GM06990 (cell line): ENCODE measurements around the gene EXTL1.

ENCODE experiments used
- DNase-seq: peaks from one replicate; pipeline ENCODE4 v3.0.0-alpha.2; 2011; ENCODE audit not compliant: insufficient read length; ENCODE audit errors: extremely low read depth
- H3K27me3 ChIP-seq: replicated peaks from 2 replicates; pipeline ENCODE4 v1.6.0; 2011; ENCODE audit warnings: low read length; ENCODE audit not compliant: control insufficient read depth, insufficient read depth
- H3K36me3 ChIP-seq: 2 replicates; pipeline ENCODE4 v1.5.1; 2011; ENCODE audit warnings: low read length; ENCODE audit not compliant: control insufficient read depth, insufficient read depth
- H3K4me3 ChIP-seq: replicated peaks from 2 replicates; pipeline ENCODE4 v1.5.1; 2011; ENCODE audit warnings: low read depth, mild to moderate bottlenecking, control low read depth, low read length
- TF ChIP-seq, protein P1 (sequence below): IDR thresholded peaks from 2 replicates; pipeline ENCODE4 v1.5.1; 2011; ENCODE audit warnings: low read length, control low read depth, mild to moderate bottlenecking, inconsistent platforms; ENCODE audit not compliant: insufficient read depth, poor library complexity, severe bottlenecking

EXTL1 gene

DNA sequence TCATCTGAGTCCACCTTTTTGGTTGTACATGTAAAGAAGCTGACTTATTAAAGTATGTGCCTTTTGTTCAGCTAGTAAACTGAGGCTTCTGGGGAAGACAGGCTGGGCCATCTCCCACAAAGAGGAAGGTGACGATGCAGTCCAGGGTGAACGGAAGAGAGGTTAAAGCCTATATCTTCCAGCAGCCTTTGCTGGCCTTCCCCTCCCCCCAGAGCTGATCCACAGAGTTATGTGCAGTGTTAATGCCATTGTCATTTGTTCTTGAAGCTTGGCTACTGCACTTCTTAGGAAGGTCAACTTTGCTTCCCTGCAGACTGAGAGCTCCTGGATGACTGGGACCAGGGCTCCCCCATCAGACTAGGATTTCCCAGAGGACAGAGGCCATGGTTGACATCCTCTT lies 22.2 kb downstream of the EXTL1 start:
- no peaks in the 10 kb centered on the region for H3K36me3 ChIP-seq
- H3K4me3 ChIP-seq: no peak overlapping the region
- peaks cover 1% of the 10 kb centered on the region for H3K27me3 ChIP-seq
- no peak for DNase-seq
- TF ChIP-seq, protein P1, sequence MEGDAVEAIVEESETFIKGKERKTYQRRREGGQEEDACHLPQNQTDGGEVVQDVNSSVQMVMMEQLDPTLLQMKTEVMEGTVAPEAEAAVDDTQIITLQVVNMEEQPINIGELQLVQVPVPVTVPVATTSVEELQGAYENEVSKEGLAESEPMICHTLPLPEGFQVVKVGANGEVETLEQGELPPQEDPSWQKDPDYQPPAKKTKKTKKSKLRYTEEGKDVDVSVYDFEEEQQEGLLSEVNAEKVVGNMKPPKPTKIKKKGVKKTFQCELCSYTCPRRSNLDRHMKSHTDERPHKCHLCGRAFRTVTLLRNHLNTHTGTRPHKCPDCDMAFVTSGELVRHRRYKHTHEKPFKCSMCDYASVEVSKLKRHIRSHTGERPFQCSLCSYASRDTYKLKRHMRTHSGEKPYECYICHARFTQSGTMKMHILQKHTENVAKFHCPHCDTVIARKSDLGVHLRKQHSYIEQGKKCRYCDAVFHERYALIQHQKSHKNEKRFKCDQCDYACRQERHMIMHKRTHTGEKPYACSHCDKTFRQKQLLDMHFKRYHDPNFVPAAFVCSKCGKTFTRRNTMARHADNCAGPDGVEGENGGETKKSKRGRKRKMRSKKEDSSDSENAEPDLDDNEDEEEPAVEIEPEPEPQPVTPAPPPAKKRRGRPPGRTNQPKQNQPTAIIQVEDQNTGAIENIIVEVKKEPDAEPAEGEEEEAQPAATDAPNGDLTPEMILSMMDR: no peak

DNA sequence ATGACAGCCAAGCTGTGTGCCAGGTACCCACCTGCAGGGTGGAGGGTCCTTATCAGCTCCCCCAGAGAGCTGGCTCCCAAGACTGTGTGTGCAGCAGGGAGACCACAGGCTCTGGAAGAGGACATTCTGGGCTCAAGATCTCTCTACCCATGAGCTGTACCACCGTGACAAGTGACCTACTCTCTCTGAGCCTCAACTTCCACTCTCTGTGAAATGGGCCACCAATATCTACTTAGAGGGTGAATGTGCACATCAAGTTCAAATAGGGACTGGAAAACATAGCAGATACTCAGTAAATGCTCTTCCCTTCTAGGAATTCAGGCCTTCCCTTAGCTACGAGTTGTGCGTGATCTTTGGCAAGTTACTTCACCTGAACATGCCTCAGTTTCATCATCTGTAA lies 22.8 kb downstream of the EXTL1 start:
- DNase-seq: no peak
- Histone ChIP-seq H3K36me3 (no peaks in the 10 kb centered on the region), H3K4me3 (no peak overlapping the region), H3K27me3 (peaks cover 1% of the 10 kb centered on the region)
- TF ChIP-seq, protein P1: no peak

DNA sequence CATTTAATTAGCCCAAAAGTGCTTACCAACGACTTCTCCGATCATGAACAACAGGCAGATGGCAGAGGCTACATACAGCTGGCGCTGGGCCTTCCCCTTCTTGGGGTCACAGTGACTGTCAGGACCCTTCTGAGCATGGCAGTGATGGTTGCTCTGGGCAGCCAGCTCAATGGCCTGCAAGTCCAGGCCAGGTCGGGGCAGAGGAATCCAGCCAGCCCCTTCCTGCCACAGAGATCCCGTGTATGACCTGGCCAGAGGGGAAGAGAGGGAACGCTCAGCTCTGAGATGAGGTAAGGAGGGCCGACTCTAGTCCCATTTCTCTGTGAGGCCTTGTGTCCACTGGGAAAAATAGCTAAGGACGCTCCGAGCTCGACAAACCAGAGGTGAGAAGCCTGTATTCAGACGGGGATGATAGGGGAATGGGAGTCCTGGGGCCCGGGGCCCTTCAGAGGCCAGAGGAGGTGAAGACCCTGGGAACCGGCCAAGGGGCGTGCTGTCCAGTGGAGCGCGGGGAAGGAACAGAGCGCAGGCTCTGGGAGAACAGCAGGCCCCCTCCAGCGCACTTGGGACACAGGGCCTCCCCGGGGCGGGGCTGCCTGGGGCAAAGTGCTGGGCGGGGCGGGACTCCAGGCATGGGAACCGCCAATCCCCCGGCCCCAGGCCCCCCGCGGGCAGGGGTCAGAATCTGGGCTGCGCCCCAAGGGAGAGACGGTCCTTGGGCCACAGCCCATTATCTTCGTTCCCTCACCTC lies 23.6 kb downstream of the EXTL1 start:
- Histone ChIP-seq H3K4me3 (no peak overlapping the region), H3K27me3 (peaks cover 1% of the 10 kb centered on the region), H3K36me3 (no peaks in the 10 kb centered on the region)
- TF ChIP-seq, protein P1: no peak
- no peak for DNase-seq

DNA sequence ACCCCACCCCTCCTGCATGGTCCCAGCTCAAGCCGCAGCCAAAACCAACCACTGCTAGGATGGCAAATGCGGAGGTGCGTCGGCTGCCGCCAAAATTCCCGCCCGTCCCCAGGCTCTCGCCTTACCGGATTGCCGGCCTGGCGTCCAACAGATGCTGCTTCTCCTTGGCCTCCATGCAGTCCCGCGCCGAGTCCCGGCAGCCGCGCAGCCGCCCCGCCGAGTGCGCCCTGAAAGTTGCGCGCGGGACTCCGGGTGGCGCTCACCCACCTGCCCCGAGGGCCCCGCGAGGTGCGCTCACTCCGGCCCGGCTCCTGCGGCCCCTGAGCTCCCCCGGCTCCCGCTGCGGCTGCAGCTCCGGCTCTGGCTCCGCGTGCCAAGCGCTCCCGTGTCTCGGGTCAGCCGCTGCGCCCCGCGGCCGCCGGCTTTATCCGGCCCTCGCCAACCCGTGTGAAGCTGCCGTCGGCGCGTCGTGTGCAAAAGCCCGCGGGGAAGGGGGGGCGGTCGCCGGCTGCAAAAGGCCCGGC lies 24.2 kb downstream of the EXTL1 start, which contains the start of gene SLC30A2:
SLC30A2 (minus strand) TSS at position 397 of the 524 bp plus-strand sequence; CDS start at position 175, 222 bp downstream.
- Histone ChIP-seq H3K27me3 (peaks cover 1% of the 10 kb centered on the region), H3K4me3 (no peak within 1 kb of the TSS)

DNA sequence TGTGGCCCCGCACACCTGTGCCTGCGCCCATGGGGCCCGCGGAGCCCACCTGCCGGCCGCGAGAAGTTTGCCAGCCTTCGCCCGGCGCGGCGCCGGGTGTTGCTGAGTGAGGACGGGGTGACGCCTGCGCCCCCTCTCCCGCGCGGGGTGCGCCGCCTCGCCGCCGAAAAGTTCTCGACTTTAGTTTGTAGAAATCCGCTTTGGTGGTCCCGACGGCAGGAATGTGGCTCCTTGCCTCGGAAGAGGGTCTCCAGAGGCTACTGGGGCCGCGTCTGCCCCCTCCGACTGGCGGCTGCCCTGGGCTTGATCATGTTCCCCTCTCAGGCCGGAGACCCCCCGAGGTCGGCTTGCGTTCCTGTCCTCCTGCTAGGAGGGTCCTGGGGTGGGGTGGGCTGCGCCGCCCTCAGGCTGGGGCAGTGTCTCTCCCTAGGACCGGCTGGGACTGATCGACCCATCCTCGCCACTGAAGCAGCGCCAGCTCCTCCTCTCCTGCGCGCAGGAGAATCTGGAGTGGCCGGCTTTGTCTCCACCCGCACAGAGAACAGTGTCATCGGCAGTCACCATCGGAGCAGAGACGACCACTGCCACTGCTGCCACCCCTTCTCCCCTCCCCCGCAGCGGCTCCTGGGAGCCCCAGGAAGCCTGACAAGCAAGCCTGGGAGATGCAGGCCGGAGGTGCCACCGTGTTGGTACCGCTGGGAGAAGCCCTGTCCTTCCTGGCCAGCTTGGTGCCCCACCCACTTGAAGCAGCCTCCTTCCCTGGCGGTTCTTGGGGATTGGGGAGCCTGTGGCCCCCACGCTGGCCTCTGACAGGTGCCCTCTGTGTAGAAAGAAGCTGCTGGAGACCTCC lies 24.9 kb downstream of the EXTL1 start:
- Histone ChIP-seq H3K36me3 (no peaks in the 10 kb centered on the region), H3K4me3 (no peak overlapping the region), H3K27me3 (peaks cover 1% of the 10 kb centered on the region; the same call in 1 of the 2 replicates)
- TF ChIP-seq, protein P1: no peak
- no peak for DNase-seq

More for the DNA sequence above, 24.2 kb downstream of the EXTL1 start, which contains the start of gene SLC30A2:
- H3K36me3 ChIP-seq: no peaks in the 10 kb centered on the region
- DNase-seq: no peak
- TF ChIP-seq, protein P1: no peak
